ENCODE results near the gene NSUN6. TPM values are rescaled to one million over a fixed set of nuclear protein-coding genes. Genes with fewer than 3 reads are reported as not detected.
A peak's percentile ranks its signal among the peaks of the same experiment; 100 is the strongest.

The NSUN6 gene
- 4.8 TPM for total RNA-seq

- peak; percentile 99 for ATAC-seq
Measured at GRCh38 chr10:18651324-18652007, at the start of gene NSUN6. TSS of gene NSUN6 (minus strand) at chr10:18651587. CDS start at chr10:18651203, 384 bp downstream.

- ATAC-seq: no peak
Measured at GRCh38 chr10:18699849-18700840, 48.8 kb upstream of the NSUN6 start.

- ATAC-seq: no peak
Measured at GRCh38 chr10:18690541-18690940, 39.2 kb upstream of the NSUN6 start.

GRCh38 chr10:18689498-18689897 is 38.1 kb upstream of the NSUN6 start:
- ATAC-seq: peak; percentile 56

GRCh38 chr10:18687706-18688105 is 36.3 kb upstream of the NSUN6 start:
- ATAC-seq: no peak

- ATAC-seq: no peak
Measured at GRCh38 chr10:18687195-18687594, 35.8 kb upstream of the NSUN6 start.

- no peak for ATAC-seq
Measured at GRCh38 chr10:18685555-18685954, 34.2 kb upstream of the NSUN6 start.

GRCh38 chr10:18684953-18685352 is 33.6 kb upstream of the NSUN6 start:
- ATAC-seq: no peak

- ATAC-seq: no peak
Measured at GRCh38 chr10:18684416-18684815, 33.0 kb upstream of the NSUN6 start.

GRCh38 chr10:18683427-18683826 is 32.0 kb upstream of the NSUN6 start:
- peak; percentile 43 for ATAC-seq

GRCh38 chr10:18681971-18682411 is 30.6 kb upstream of the NSUN6 start:
- ATAC-seq: no peak

GRCh38 chr10:18681366-18681765 is 30.0 kb upstream of the NSUN6 start:
- no peak for ATAC-seq

- ATAC-seq: no peak
Measured at GRCh38 chr10:18680754-18681153, 29.4 kb upstream of the NSUN6 start.

GRCh38 chr10:18675086-18675801 is 23.9 kb upstream of the NSUN6 start:
- no peak for ATAC-seq

- no peak for ATAC-seq
Measured at GRCh38 chr10:18668026-18668425, 16.6 kb upstream of the NSUN6 start.

- peak; percentile 77 for ATAC-seq
Measured at GRCh38 chr10:18666810-18667209, 15.4 kb upstream of the NSUN6 start.

GRCh38 chr10:18665815-18666558 is 14.6 kb upstream of the NSUN6 start:
- no peak for ATAC-seq

GRCh38 chr10:18664841-18665478 is 13.6 kb upstream of the NSUN6 start:
- ATAC-seq: no peak

- no peak for ATAC-seq
Measured at GRCh38 chr10:18660816-18661431, 9.5 kb upstream of the NSUN6 start.

- peak; percentile 71 for ATAC-seq
Measured at GRCh38 chr10:18659819-18660535, 8.6 kb upstream of the NSUN6 start.
